Activated CD4-positive, alpha-beta T cell treated with anti-CD3 and anti-CD28 coated beads, Interleukin-2, amount 50 U/mL, for 16 hours (primary cell): ENCODE data around the gene MRC1.

ENCODE experiments used
- DNase-seq: peaks from one replicate; pipeline ENCODE4 v3.0.0-alpha.2; 2020

The MRC1 gene

DNA sequence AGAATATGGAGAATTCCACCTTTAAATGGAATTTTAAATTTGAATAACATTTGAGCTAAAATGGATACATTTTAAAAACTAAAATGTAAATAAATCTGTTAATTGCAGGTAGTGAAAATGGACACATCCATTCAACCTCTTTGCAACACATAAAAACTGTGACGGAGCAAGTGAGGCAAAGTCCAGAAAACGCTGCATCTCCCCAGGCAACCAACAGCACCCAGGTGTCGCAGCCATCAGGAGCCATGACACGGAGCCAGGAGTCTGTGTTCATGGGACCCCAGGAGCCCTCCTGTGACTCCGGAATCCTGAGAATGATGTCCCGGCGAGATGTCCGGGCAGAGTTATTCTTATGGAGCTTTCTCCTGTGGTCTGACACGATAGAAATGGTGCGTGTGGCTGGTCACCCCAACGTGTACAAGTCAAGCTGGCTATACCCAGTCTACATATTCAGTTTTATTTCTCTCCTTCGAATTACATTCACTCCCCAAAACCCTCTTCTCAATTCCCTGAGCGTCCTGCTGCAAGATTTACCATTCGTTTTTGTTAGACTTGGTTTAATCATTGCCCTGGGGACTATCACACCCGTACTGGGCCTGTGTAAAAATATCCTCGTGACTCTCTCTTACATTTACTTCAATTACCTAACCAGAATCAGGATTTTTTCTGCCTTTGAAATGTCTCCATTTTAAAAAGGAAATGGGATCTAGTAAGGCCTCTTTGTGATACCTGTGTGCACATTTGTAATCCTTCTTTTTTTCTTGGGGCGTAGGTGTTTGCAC is 13.1 kb upstream of the MRC1 start:
- no peak for DNase-seq

DNA sequence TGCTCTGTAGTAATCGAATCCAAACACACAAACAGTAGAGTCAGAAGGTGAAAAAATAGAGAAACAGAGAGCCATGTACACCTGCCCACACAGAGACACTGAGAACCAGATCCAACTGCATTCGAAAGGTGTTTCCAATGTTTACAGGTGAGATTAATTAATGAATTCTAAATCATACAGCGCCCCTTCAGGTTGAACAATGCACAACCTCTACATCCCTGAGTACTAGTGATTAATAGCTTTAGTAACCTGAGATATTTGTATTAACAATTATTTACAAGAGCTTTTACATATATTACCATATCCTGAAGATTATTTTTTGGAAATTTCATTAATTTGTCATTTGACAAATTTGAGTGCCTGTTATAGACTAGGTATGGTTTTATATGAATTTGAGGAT is 7.6 kb upstream of the MRC1 start:
- DNase-seq: no peak

DNA sequence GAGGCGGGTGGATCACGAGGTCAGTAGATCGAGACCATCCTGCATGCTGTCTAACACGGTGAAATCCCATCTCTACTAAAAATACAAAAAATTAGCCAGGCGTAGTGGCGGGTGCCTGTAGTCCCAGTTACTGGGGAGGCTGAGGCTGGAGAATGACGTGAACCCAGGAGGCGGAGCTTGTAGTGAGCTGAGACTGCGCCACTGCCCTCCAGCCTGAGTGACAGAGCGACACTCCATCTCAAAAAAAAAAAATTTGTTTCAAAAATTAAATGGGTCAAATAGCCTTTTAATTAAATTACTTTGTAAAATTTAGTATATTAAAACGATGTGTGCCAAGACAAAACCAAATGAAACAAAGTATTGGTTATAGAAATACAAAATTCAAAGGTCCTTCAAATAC is 6.8 kb upstream of the MRC1 start:
- DNase-seq: no peak

DNA sequence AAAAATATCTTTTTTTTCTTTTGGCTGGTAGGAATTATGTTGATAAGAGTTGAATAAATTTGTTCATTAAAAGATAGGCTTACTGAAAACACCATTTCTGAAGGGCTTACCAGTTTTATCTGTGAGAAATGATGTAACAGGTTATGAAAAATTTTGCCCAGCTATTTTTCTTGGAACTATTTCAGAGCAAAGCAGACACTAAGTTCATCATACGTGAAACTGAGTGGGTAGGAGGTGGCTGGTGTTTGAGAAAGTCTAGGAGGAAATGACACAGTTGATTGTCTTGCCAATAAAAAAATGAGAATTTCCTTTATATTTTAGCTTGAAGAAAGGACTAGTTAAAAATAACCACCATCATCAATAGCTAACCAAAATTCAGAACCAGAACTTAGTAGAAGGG is 6.2 kb upstream of the MRC1 start:
- no peak for DNase-seq

DNA sequence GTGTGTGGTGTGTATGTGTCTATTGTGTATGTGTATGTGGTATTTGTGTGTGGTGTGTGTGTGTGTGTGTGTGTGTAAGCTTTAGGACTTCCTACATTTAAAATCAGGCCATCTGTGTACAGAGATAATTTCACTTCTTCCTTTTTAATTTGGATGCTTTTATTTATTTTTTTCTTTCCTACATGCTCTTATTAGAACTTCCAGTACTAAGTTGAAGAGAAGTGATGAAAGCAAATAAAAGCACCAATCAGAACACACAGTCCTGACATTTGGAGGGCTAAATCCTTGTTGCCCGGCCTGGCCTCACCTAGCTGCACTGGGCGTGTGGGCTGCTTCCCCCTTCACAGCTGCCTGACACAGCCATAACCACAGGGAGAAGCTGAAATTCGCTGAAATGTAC is 3.8 kb upstream of the MRC1 start:
- DNase-seq: no peak

DNA sequence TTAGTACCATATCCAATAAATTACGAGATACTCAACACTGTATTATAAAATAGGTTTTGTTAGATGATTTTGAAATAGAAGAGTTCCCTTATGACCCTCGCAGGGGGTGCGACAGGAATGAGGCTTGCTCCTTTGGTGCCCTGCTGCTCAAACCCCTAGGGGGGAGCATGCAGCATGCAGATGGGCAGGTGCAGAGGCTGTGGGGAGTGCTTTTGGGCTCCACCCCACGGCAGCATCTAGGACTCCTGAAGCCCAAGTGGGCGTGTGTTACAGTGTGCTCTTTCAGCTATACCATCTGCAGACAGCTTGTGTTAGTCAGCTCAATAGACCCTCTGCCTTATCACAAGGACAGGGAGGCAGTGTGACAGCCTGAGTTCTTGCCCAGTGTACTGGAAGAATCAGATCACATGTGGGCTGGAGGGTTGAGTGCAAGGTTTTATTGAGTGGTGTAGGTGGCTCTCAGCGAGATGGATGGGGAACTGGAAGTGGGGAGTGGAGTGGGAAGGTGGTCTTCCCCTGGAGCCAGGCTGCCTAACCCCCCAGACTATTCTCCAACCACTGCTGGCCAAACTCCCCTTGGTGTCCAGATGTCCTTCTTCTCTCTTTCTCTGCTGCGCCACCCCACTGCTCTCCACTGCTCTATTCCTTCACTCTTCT is 3.1 kb upstream of the MRC1 start:
- peak; percentile 38 for DNase-seq

DNA sequence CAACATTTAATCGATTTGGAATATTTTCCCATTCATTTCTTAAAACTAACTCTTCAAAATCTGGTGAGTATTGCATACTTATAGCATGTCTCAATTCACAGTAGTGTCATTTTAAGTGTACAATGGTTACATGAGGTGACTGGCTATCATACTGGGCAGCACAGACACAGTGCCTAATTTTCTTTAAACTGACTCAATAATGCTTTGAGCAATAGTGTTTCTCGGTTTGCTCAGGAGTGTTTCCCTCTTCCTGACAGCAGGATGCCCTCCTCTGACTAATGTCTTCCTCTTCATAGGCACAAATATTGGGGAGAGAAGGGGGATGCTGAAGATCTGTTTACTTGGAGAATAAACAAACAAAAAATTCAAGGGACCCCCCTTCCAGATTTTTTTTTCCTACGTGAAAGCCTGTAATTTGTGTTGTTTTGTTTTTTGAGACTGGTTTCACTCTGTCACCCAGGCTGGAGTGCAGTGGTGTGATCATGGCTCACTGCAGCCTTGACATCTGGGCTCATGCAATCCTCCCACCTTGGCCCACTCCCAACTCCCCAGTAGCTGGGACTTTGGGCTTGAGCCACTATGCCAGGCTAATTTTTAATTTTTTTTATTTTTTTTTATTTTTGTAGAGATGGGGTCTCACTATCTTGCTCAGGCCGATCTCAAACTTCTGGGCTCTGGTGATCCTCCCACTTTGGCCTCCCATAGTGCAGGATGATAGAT is 2.2 kb downstream of the MRC1 start:
- no peak for DNase-seq

DNA sequence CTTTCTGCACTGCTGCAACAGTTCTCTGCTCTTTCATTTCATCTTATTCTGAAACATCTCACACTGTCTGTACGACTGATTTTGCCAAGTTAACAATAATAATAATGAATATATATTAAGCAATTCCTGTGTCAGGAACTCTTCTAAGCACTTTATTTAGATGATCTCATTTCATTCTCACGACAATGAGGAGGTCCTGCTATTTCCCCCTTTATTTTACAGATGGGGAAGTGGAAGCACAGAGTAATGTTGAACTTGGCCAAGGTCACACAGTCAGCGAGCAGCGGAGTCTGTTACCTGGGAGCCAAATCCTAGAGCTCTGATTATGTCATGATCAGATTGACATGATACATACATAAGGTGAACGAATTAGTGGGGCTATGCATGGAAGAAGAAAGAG is 5.8 kb downstream of the MRC1 start:
- DNase-seq: no peak

DNA sequence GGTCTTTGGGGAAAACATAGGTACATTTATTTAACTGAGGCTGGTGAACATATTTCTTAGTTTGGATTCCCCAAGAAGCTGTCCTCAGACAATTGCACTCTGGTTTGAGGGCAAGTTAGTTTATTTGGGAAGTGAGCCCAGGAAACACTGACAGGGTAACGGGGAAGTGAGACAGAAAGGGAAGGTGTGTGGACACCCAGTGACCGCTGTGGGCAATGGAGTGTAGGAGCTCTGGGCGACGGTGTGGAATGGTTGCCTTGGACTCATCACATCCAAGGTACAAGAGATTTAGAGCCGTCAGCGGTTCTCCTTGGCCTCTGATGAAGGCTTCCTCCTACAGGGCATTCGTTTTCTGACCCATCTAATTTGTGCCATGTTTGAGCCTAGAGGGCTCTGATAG is 7.1 kb downstream of the MRC1 start:
- no peak for DNase-seq

DNA sequence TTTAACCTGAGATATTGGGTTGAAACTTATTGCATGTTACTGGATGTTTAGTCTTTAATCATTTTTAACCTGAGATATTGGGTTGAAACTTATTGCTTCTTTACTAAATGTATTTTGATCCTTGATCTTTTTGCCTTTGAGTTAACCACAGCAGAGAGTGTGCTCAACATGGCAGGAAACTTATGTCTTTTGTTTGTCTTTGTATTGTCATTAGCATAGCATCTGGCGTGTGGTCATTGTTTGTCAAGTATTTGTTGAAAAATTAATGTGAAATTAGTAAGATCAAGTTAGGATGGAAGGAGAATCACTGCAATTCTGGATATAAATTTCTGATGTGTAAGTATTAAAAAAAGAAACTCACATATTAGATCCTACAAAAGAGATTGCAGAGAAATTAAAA is 8.2 kb downstream of the MRC1 start:
- DNase-seq: no peak

DNA sequence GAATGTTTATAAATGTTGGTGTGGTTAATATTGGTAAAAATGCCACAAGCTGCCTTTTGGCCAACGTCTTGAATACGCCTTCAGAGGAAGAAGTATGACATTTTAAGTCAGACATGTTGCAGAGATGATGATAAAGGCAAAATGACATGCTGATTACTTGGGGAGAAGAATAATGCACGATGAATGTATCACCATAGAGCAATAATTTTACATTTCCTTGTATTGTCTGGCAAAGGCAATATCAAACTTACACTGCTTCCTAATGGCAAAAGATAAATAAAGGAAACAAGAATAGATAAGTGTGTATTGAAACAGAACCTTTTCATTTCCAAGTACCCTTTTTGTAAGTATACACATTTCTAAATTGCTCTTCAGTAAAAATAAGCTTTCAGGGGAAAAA is 8.6 kb downstream of the MRC1 start:
- no peak for DNase-seq

DNA sequence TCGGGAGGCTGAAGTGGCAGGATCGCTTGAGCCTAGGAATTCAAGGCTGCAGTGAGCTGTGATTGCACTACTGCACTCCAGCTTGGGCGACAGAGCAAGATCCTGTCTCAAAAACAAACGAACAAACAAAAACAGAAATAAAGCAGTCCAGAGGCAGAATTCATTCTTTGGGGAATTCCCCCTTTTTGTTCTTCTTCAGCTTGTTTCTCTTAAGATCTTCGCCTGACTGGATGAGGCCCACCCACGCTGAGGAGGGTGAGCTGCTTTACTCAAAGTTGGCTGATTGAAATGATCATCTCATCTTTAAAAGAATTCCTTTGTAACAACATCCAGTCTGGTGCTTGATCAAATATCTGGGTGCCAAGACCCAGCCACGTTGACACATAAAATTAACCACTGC is 10.7 kb downstream of the MRC1 start:
- no peak for DNase-seq

DNA sequence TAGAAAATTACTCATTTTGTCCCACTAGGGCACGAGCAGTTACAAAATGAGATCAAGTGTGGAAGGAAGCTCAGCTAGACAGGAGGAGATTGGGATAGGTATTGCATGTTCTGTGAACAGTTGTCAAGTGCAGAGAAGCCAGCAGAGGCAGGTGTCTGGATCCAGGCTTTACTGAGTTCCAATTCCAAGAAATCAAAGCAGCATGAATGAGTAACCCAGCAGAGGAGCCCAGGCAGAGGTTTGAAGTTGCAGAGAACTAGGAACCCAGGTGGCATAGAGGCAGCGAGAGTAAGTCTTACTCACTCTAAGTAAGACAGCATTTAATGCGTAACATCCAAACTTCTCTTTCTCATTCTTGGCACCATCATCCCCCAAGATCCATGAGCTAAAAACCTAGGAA is 11.8 kb downstream of the MRC1 start:
- no peak for DNase-seq

DNA sequence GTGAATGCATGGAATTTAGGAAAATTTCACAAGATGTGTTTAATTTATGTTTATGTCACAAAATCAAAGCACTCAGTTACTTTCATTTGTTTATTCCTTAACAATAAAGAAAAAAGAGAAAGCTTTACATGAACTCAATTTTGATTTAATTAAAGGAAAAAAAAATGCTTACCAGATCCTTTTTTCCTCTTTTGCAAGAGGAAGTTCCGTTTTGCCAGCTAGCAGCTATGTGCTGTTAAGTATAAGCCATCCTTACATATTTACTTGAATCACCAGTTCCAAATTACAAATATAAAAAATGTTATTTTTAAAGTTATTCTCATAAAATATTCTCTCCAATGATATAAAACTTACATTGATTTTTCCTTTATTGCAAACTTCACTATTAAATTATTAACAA is 12.7 kb downstream of the MRC1 start:
- DNase-seq: no peak

DNA sequence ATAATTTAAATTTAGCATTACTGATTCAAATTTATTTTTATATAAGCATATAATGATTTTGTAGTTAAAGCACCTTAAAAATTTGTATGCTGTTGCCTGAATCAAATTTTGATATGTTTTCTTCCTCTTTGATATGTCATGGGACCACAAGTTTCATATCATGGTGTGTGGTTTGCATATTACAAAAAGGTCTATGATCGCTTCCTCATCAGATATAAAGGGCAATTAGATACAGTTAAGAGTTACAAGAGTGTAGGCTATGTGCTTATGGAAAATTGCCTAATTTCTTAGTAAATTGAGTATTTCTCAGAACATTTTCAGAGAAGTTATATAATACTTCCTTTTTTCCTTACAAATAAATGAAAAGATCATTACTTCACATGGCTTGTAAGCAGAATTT is 22.2 kb downstream of the MRC1 start:
- DNase-seq: no peak

DNA sequence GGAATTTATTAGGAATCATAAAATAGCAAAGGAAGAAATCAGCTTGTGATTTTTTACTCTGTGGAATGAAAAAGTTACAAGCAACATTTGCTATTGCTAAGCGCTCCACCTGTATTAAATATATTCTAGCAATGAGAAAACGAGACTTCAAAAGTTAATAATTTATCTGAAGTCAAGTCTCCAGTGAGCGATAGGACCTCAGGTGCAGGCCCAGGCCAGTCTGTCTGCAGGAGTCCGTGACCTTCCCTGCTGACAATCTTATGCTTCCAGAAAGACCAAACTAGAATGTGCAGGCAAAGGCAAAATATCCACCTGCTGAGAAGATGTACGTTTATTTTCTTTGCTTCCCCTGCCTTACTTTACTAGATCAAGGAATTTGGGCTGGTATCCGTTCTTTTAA is 22.7 kb downstream of the MRC1 start:
- no peak for DNase-seq

DNA sequence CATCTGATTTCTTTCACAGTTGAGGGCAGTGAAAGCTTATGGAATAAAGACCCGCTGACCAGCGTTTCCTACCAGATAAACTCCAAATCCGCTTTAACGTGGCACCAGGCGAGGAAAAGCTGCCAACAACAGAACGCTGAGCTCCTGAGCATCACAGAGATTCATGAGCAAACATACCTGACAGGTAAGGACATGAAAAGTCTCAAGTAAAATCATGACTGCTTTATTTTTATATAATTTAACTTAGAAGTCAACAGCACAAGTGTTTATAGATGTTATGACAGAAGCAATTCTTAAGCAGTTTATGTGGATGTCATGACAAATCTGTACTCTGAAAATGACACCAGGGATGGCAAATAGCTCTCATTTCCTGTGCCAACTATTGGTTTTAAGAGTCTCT is 24.5 kb downstream of the MRC1 start:
- no peak for DNase-seq

DNA sequence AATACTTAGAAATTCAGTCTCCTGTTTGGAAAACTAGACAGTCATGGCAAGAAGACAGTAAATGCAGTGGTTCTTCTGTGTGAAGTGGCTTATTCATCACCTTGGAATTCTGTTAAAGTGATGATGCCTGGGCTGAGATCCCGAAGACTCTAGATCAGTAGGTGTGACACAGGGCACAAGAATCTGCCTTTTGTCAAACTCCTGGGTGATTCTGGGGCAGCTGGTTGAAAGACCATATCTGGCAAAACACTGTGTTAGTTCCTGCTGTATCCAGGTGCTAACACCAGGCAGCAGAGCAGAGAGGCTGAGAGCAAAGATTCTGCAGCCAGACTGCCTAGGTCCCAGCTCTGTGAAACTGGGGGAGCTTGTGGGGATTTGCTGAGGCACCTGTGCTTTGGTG is 26.5 kb downstream of the MRC1 start:
- DNase-seq: no peak

DNA sequence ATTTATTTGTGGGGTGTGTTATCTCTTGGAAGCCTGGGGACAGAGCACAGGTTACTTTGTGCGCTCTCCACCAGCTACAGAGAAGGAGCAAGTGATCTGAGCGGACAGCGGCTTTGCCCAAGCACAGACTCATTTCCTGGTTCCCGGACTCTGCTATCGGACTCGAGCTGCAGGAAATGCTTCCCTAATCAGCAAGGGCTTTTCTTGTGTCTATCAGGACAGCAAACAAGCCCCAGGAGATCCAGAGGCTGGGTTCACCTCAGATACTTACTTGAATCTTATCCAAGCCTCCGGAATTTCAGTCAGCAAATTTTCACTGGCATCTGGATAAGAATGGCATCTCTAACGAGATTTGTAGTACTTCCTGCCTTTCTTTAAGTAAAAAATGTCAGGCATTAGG is 27.8 kb downstream of the MRC1 start:
- DNase-seq: no peak

DNA sequence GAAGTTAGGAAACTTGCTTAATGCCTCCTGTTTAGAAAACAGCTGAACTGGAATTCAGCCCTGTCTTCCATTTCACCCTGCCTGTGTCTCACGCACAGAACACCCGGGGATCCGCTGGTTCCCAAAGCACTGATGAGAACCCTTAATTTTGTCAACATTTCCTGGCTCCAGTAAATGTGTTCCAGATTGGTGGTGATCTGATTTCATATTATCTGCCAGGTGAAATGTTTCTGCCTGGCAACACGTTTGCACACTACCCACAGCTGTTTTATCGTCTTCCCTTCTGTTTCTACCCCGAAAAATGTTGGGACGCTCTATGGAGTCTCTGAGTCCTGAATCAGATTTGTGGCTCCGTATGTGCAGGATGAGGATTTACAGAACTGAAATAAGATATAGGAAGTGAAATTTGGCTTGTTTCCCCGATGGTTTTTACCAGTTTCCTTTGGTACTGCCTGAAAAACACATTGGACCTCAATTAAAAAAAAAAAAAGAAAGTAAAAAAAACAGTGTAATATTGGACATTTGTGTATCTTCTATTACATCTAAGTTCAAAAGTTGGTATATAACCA is 29.0 kb downstream of the MRC1 start:
- DNase-seq: no peak

DNA sequence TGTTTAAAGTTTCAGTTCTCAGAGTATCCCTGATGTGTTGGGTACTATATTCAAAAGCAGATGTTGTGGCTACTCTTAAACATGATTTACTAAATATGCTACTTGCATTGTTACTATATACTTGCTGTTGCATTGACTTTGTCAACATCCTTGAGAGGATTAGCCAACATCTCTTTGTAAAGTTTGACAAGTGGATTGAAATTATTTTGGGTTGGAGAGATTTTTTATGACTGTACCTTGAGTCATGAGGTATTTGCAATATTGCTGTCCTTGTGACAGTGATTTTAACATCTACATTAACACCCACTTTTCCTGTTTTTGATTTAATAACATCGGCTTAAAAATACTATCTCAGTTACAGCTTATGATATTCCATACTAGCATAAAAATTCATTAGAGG is 31.9 kb downstream of the MRC1 start:
- no peak for DNase-seq

DNA sequence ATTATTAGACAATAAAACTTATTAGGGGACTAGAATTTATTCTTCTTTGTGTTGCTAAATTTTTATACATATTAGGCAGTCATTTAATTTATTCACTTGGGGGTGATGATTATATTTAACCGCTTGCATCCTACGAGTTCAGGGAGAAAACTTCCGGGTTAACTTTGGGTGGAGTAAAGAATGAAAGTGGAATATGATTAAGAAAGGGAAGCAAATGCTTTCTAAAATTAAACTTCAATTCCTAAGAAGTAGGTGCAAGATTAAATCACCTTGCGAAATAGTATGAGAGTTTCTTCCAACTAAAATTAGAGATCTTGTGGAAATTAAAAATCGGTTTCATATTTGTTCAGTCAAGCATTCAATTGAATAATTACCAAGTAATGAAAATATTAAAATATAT is 33.5 kb downstream of the MRC1 start:
- no peak for DNase-seq

DNA sequence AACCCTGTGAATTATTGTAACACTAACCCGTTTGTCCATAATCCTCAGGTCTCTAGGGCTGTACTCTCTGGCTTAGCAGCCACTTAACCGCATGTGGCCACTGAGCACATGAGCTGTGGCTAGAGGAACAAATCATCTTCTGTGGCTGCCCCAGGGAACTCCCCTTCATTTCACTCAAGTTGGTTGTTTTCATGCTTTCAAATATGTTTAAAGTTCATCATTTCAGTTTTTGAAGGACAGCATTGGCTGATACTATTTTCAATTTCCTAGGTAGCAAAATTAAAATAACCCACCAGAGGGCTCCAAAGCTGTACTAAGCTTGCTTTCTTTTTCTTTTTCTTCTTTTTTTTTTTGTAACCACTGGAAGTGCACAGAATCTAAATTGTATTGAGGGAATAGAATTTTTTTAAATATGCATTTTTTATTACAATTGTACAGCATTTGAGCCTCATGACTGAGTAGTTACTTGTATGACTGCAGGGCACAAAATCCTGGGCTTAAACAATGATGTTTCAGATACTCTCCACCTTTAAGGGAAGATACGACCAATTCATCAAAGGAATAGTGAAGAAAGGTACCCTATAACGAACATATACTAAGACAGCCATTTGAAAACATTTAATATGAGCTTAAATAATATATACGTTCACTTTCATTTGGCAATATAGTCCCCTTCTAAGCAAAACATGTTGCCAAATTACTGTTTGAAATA is 38.6 kb downstream of the MRC1 start:
- DNase-seq: no peak
